Activated CD8-positive, alpha-beta memory T cell treated with anti-CD3 and anti-CD28 coated beads, Interleukin-2, amount 50 U/mL, for 1 hour (primary cell): ENCODE results near the gene HOXB2.

ENCODE experiments used
- DNase-seq: peaks from one replicate; pipeline ENCODE4 v3.0.0-alpha.2; 2020; ENCODE audit errors: extremely low read depth

HOXB2 gene

GRCh38 chr17:48578616-48579470 is 33.9 kb upstream of the HOXB2 start:
- no peak for DNase-seq

GRCh38 chr17:48577946-48578615 is 33.2 kb upstream of the HOXB2 start, which contains the start of gene HOXB4:
Gene HOXB4 (minus strand): TSS chr17:48578350. CDS start chr17:48578319, 31 bp downstream.
- no peak for DNase-seq

- no peak for DNase-seq
These were observed 32.5 kb upstream of the HOXB2 start for GRCh38 chr17:48577330-48577945.

GRCh38 chr17:48576479-48577309 is 31.8 kb upstream of the HOXB2 start:
- no peak for DNase-seq

- no peak for DNase-seq
These were observed 31.0 kb upstream of the HOXB2 start for GRCh38 chr17:48575673-48576478.

GRCh38 chr17:48575066-48575582 is 30.2 kb upstream of the HOXB2 start:
- no peak for DNase-seq

GRCh38 chr17:48574505-48575065 is 29.7 kb upstream of the HOXB2 start:
- DNase-seq, result no peak

- DNase-seq, result no peak
These were observed 27.0 kb upstream of the HOXB2 start for GRCh38 chr17:48571826-48572417.

- DNase-seq, result no peak
These were observed 26.3 kb upstream of the HOXB2 start for GRCh38 chr17:48571024-48571818.

- DNase-seq, result no peak
These were observed 25.6 kb upstream of the HOXB2 start for GRCh38 chr17:48570325-48571023.

GRCh38 chr17:48569674-48570324 is 24.9 kb upstream of the HOXB2 start:
- no peak for DNase-seq

- DNase-seq, result no peak
These were observed 24.3 kb upstream of the HOXB2 start for GRCh38 chr17:48569240-48569582.

GRCh38 chr17:48568499-48569239 is 23.8 kb upstream of the HOXB2 start:
- DNase-seq, result no peak

GRCh38 chr17:48567646-48568354 is 22.9 kb upstream of the HOXB2 start:
- no peak for DNase-seq

- DNase-seq, result no peak
These were observed 22.3 kb upstream of the HOXB2 start for GRCh38 chr17:48567209-48567608.

GRCh38 chr17:48566717-48567116 is 21.8 kb upstream of the HOXB2 start:
- no peak for DNase-seq
